H9 (cell line): ENCODE results near the gene ANKRD40. TPM values are rescaled to one million over a fixed set of nuclear protein-coding genes. Genes with fewer than 3 reads are reported as not detected.

ENCODE experiments used
- DNase-seq: peaks from one replicate; pipeline ENCODE4 v3.0.0-alpha.2; 2017
- H2AFZ ChIP-seq: one replicate; pipeline ENCODE4 v1.6.1; 2013; ENCODE audit warnings: mild to moderate bottlenecking, low read length, control low read depth, moderate library complexity
- H2AK5ac ChIP-seq: 2 replicates; pipeline ENCODE4 v1.6.1; 2013; ENCODE audit warnings: low read length, control low read depth, mixed read lengths; ENCODE audit not compliant: insufficient read length
- H2BK120ac ChIP-seq: one replicate; pipeline ENCODE4 v1.6.1; 2013; ENCODE audit warnings: low read depth, mild to moderate bottlenecking, low read length, control low read depth, inconsistent platforms; ENCODE audit not compliant: poor library complexity, severe bottlenecking
- H2BK12ac ChIP-seq: 2 replicates; pipeline ENCODE4 v1.6.1; 2013; ENCODE audit warnings: low read length, control low read depth, mixed read lengths, low read depth; ENCODE audit not compliant: insufficient read length
- H2BK15ac ChIP-seq: 2 replicates; pipeline ENCODE4 v1.6.1; 2013; ENCODE audit warnings: low read depth, low read length, control low read depth
- H2BK20ac ChIP-seq: one replicate; pipeline ENCODE4 v1.6.1; 2013; ENCODE audit warnings: low read depth, mild to moderate bottlenecking, low read length, control low read depth, inconsistent platforms; ENCODE audit not compliant: poor library complexity, severe bottlenecking
- H2BK5ac ChIP-seq: 2 replicates; pipeline ENCODE4 v1.6.1; 2013; ENCODE audit warnings: low read length, control low read depth, mixed read lengths; ENCODE audit not compliant: insufficient read length
- H3K14ac ChIP-seq: 2 replicates; pipeline ENCODE4 v1.6.1; 2013; ENCODE audit warnings: low read length, control low read depth; ENCODE audit not compliant: insufficient read depth
- H3K18ac ChIP-seq: 2 replicates; pipeline ENCODE4 v1.6.1; 2013; ENCODE audit warnings: low read depth, mild to moderate bottlenecking, mixed read lengths, low read length, control low read depth; ENCODE audit not compliant: insufficient read length
- H3K23ac ChIP-seq: 2 replicates; pipeline ENCODE4 v1.6.1; 2013; ENCODE audit warnings: low read length, control low read depth, mixed read lengths, low read depth; ENCODE audit not compliant: insufficient read length
- H3K23me2 ChIP-seq: 2 replicates; pipeline ENCODE4 v1.6.1; 2013; ENCODE audit warnings: low read depth, mild to moderate bottlenecking, mixed read lengths, low read length, control low read depth; ENCODE audit not compliant: insufficient read length, poor library complexity, severe bottlenecking
- H3K27ac ChIP-seq: 2 replicates; pipeline ENCODE4 v1.5.1; 2013; ENCODE audit warnings: low read length, control low read depth, mixed read lengths, low read depth; ENCODE audit not compliant: insufficient read length
- H3K27me3 ChIP-seq: 2 replicates; pipeline ENCODE4 v1.6.1; 2013; ENCODE audit warnings: low read length, control low read depth, inconsistent platforms; ENCODE audit not compliant: insufficient read depth
- H3K4ac ChIP-seq: 2 replicates; pipeline ENCODE4 v1.6.1; 2013; ENCODE audit warnings: low read depth, mild to moderate bottlenecking, control low read depth, inconsistent platforms, low read length, moderate library complexity
- H3K4me1 ChIP-seq: 2 replicates; pipeline ENCODE4 v1.6.1; 2013; ENCODE audit warnings: low read length, control low read depth, inconsistent platforms; ENCODE audit not compliant: insufficient read depth
- H3K4me2 ChIP-seq: 2 replicates; pipeline ENCODE4 v1.6.1; 2013; ENCODE audit warnings: low read length, control low read depth, mixed read lengths; ENCODE audit not compliant: insufficient read length, insufficient read depth
- H3K56ac ChIP-seq: 2 replicates; pipeline ENCODE4 v1.6.1; 2013; ENCODE audit warnings: low read depth, mild to moderate bottlenecking, mixed read lengths, low read length, control low read depth; ENCODE audit not compliant: insufficient read length
- H3K79me1 ChIP-seq: 2 replicates; pipeline ENCODE4 v1.6.1; 2013; ENCODE audit warnings: low read depth, mild to moderate bottlenecking, moderate library complexity, low read length, control low read depth, inconsistent platforms; ENCODE audit not compliant: insufficient read depth, poor library complexity, severe bottlenecking
- H3K79me2 ChIP-seq: 2 replicates; pipeline ENCODE4 v1.6.1; 2013; ENCODE audit warnings: low read length, control low read depth, inconsistent platforms; ENCODE audit not compliant: insufficient read depth
- H3K9ac ChIP-seq: 2 replicates; pipeline ENCODE4 v1.6.1; 2013; ENCODE audit warnings: low read length, control low read depth, mixed read lengths; ENCODE audit not compliant: insufficient read length; ENCODE audit errors: extremely low read depth
- H3K9me3 ChIP-seq: one replicate; pipeline ENCODE4 v1.6.1; 2013; ENCODE audit warnings: low read depth, low read length, inconsistent platforms; ENCODE audit not compliant: control insufficient read depth
- H3T11ph ChIP-seq: one replicate; pipeline ENCODE4 v1.6.1; 2013; ENCODE audit warnings: mild to moderate bottlenecking, low read length, control low read depth, inconsistent platforms
- H4K20me1 ChIP-seq: one replicate; pipeline ENCODE4 v1.6.1; 2013; ENCODE audit not compliant: control insufficient read depth, insufficient read length, insufficient read depth
- H4K5ac ChIP-seq: 2 replicates; pipeline ENCODE4 v1.6.1; 2013; ENCODE audit warnings: low read depth, mild to moderate bottlenecking, mixed read lengths, low read length, control low read depth; ENCODE audit not compliant: insufficient read length
- H4K8ac ChIP-seq: replicated peaks from 2 replicates; pipeline ENCODE4 v1.6.1; 2013; ENCODE audit warnings: low read length, control low read depth, mixed read lengths, low read depth; ENCODE audit not compliant: insufficient read length
- H4K91ac ChIP-seq: 2 replicates; pipeline ENCODE4 v1.6.1; 2013; ENCODE audit warnings: low read depth, mild to moderate bottlenecking, moderate library complexity, mixed read lengths, low read length, control low read depth; ENCODE audit not compliant: insufficient read length
- H3K27ac Mint-ChIP-seq, 3 experiments: 2 replicates in 2 of 3; 3 replicates in 1 of 3; pipeline ENCODE4 v1.8.0; 2020 to 2021; ENCODE audit warnings: mixed read lengths in 3 of 3, mild to moderate bottlenecking in 1 of 3, moderate library complexity in 1 of 3
- H3K27me3 Mint-ChIP-seq: 2 replicates; pipeline ENCODE4 v1.8.0; 2021; ENCODE audit warnings: low read depth, mild to moderate bottlenecking, moderate library complexity, mixed read lengths
- H3K36me3 Mint-ChIP-seq, 3 experiments: 2 replicates in 2 of 3; 3 replicates in 1 of 3; pipeline ENCODE4 v1.8.0; 2020 to 2021; ENCODE audit warnings: low read depth in 3 of 3, mixed read lengths in 3 of 3; ENCODE audit not compliant: insufficient read depth in 1 of 3
- H3K4me1 Mint-ChIP-seq, 2 experiments: 2 replicates each; pipeline ENCODE4 v1.8.0; 2020; ENCODE audit warnings: mixed read lengths in 2 of 2
- H3K4me3 Mint-ChIP-seq, 2 experiments: 2 replicates in 1 of 2; 3 replicates in 1 of 2; pipeline ENCODE4 v1.8.0; 2020 to 2021; ENCODE audit warnings: mild to moderate bottlenecking in 2 of 2, mixed read lengths in 2 of 2, moderate library complexity in 1 of 2
- H3K9me3 Mint-ChIP-seq, 2 experiments: 2 replicates in 1 of 2; 3 replicates in 1 of 2; pipeline ENCODE4 v1.8.0; 2020; ENCODE audit warnings: mild to moderate bottlenecking in 2 of 2, mixed read lengths in 2 of 2, moderate library complexity in 1 of 2
- CTCF ChIP-seq: fragments of 200-600 bp; sonication (generic); conservative IDR thresholded peaks from 3 replicates; pipeline ENCODE4 v1.8.0; 2021; ENCODE audit warnings: antibody characterized with exemption, mild to moderate bottlenecking
- WGBS: extraction: QIAGEN DNeasy Blood & Tissue Kit; methylation state at CpG from one replicate; pipeline ENCODE4 v1.1.7; 2013; ENCODE audit warnings: missing lambda C conversion rate, low lambda C conversion rate, mixed read lengths; ENCODE audit not compliant: insufficient read length; ENCODE audit errors: extremely low coverage; 5-methylcytosine and 5-hydroxymethylcytosine counted together
- total RNA-seq: library from RNA; stranded (reverse); gene quantifications from 2 replicates; pipeline ENCODE4 v1.2.1, GENCODE V29; 2021

ANKRD40 gene
- total RNA-seq, 1 experiment from 2014 or later = 54.3 TPM

DNA sequence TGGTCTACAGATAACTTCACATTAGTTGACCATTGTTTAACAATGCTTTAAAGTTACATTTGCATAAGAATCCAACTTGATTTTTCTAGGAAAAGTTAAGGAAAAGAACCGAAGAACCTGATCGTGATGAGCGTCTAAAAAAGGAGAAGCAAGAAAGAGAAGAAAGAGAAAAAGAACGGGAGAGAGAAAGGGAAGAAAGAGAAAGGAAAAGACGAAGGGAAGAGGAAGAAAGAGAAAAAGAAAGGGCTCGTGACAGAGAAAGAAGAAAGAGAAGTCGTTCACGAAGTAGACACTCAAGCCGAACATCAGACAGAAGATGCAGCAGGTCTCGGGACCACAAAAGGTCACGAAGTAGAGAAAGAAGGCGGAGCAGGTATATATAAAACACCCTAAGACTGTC, 37.9 kb upstream of the ANKRD40 start:
- Histone ChIP-seq H2BK12ac (no peak overlapping the region), H4K91ac (no peak overlapping the region), H4K8ac (no peak overlapping the region), H3K27me3 (no peaks in the 10 kb centered on the region), H3K56ac (no peak overlapping the region), H3K9ac (no peak overlapping the region), H2AFZ (no peak overlapping the region), H3K4ac (no peak overlapping the region), H3K4me1 (no peaks in the 10 kb centered on the region), H3K79me1 (no peaks in the 10 kb centered on the region), H3K23ac (no peak overlapping the region), H3K79me2 (no peaks in the 10 kb centered on the region; the same call in 1 of the 2 replicates), H2AK5ac (no peak overlapping the region), H3K18ac (no peak overlapping the region), H4K5ac (no peak overlapping the region), H4K20me1 (no peaks in the 10 kb centered on the region), H2BK120ac (no peak overlapping the region), H3K14ac (no peak overlapping the region), H3K4me2 (no peak overlapping the region), H3K9me3 (no peaks in the 10 kb centered on the region), H3K23me2 (no peaks in the 10 kb centered on the region), H2BK20ac (no peak overlapping the region), H3T11ph (no peak overlapping the region), H3K27ac (no peak overlapping the region), H2BK15ac (no peak overlapping the region), H2BK5ac (no peak overlapping the region)
- Mint-ChIP-seq H3K9me3 (no peaks in the 10 kb centered on the region), H3K27ac (no peak overlapping the region), H3K4me3 (no peak overlapping the region), H3K36me3 (peaks cover 59 to 93% (median 92%) of the 10 kb centered on the region in 3 experiments; a peak in 6 of 7 replicates), H3K4me1 (no peaks in the 10 kb centered on the region), H3K27me3 (no peaks in the 10 kb centered on the region)
- no peak for DNase-seq
- TF ChIP-seq CTCF = no peak
- no CpG with 5 or more reads among the region's 12 CpGs for WGBS
